A673 (cell line): ENCODE data around the gene PROM1. TPM values are rescaled to one million over a fixed set of nuclear protein-coding genes. Genes with fewer than 3 reads are reported as not detected.

Source experiments
- BruUV-seq: library from RNA; stranded (reverse); fragments of 400-500 nt; replicated peaks from 2 replicates; lab custom pipeline; 2021; lab: Mats Ljungman, UMichigan
- CTCF ChIA-PET: fragments of 300-600 bp; sonication (Branson Sonifier 250); formaldehyde crosslinking; loops from one replicate; lab custom pipeline; 2022; ENCODE audit warnings: antibody characterized with exemption; lab: Charles Lee
- POLR2A ChIA-PET: fragments of 300-600 bp; sonication (Branson Sonifier 250); formaldehyde crosslinking; loops from one replicate; lab custom pipeline; 2022; ENCODE audit warnings: antibody characterized with exemption; ENCODE audit not compliant: low non-redundant PET; lab: Charles Lee
- DNase-seq: peaks from one replicate; pipeline ENCODE4 v3.0.0-alpha.2; 2015; ENCODE audit warnings: low spot score
- H3K27ac ChIP-seq: fragments of 200-600 bp; sonication (generic); 2 replicates; pipeline ENCODE4 v1.5.1; 2016; ENCODE audit warnings: mixed run types, low read depth, mild to moderate bottlenecking, mixed read lengths, antibody characterized with exemption, low read length; ENCODE audit not compliant: poor library complexity, severe bottlenecking
- H3K27me3 ChIP-seq: fragments of 200-600 bp; sonication (generic); replicated peaks from 2 replicates; pipeline ENCODE4 v1.6.1; 2017; ENCODE audit warnings: mixed run types, low read depth, mild to moderate bottlenecking, mixed read lengths, antibody characterized with exemption, low read length; ENCODE audit not compliant: insufficient read depth, poor library complexity
- H3K36me3 ChIP-seq: fragments of 200-600 bp; sonication (generic); 2 replicates; pipeline ENCODE4 v1.6.1; 2016; ENCODE audit warnings: mixed run types, mild to moderate bottlenecking, mixed read lengths, antibody characterized with exemption, low read length; ENCODE audit not compliant: insufficient read depth, poor library complexity, severe bottlenecking
- H3K4me1 ChIP-seq: fragments of 200-600 bp; sonication (generic); 2 replicates; pipeline ENCODE4 v1.6.1; 2017; ENCODE audit warnings: mixed run types, mild to moderate bottlenecking, mixed read lengths, antibody characterized with exemption, low read length; ENCODE audit not compliant: insufficient read depth, poor library complexity, severe bottlenecking
- H3K4me3 ChIP-seq: fragments of 200-600 bp; sonication (generic); 2 replicates; pipeline ENCODE4 v1.5.1; 2016; ENCODE audit warnings: low read depth, mixed run types, mild to moderate bottlenecking, mixed read lengths, low read length; ENCODE audit not compliant: poor library complexity, severe bottlenecking
- H3K9me3 ChIP-seq: fragments of 200-600 bp; sonication (generic); 2 replicates; pipeline ENCODE4 v1.6.1; 2016; ENCODE audit warnings: mixed run types, low read depth, mild to moderate bottlenecking, mixed read lengths, antibody characterized with exemption, low read length; ENCODE audit not compliant: poor library complexity, severe bottlenecking
- CTCF ChIP-seq: fragments of 300-800, 200-600 bp; sonication (generic); conservative IDR thresholded peaks from 2 replicates; pipeline ENCODE4 v1.5.1; 2017; ENCODE audit warnings: low read depth, mild to moderate bottlenecking, antibody characterized with exemption, low read length, moderate library complexity, mixed read lengths
- EZH2 ChIP-seq: fragments of 200-600 bp; sonication (generic); IDR thresholded peaks from 2 replicates; pipeline ENCODE4 v1.6.1; 2017; ENCODE audit warnings: borderline replicate concordance, low read depth, mild to moderate bottlenecking, mixed read lengths, antibody characterized with exemption, low read length; ENCODE audit not compliant: poor library complexity, severe bottlenecking
- intact Hi-C: fragments of 100-400 bp; cut with micrococcal nuclease; formaldehyde crosslinking; loops from one replicate; pipeline ENCODE4 v1.10.0; 2022; ENCODE audit not compliant: unreplicated experiment
- total RNA-seq: library from RNA; stranded (reverse); gene quantifications from 2 replicates; pipeline ENCODE4 v1.2.3, GENCODE V29; 2021

Gene PROM1
- total RNA-seq, 1 experiment from 2014 or later, result 13.9 TPM

- H3K4me3 ChIP-seq, result no peak overlapping the region
- no peaks in the 10 kb centered on the region for H3K27me3 ChIP-seq
- ChIA-PET POLR2A (no interaction called here), CTCF (no interaction called here)
- H3K36me3 ChIP-seq, result no peaks in the 10 kb centered on the region
- H3K27ac ChIP-seq, result no peak overlapping the region
- H3K9me3 ChIP-seq, result no peaks in the 10 kb centered on the region
- BruUV-seq, result no TSS peak
- no peak for TF ChIP-seq CTCF
- DNase-seq, result no peak
- intact Hi-C loops, result no loop called here
- no peaks in the 10 kb centered on the region for H3K4me1 ChIP-seq
Observed at GRCh38 chr4:15971068-15971801, 112.6 kb downstream of the PROM1 start.

DNA sequence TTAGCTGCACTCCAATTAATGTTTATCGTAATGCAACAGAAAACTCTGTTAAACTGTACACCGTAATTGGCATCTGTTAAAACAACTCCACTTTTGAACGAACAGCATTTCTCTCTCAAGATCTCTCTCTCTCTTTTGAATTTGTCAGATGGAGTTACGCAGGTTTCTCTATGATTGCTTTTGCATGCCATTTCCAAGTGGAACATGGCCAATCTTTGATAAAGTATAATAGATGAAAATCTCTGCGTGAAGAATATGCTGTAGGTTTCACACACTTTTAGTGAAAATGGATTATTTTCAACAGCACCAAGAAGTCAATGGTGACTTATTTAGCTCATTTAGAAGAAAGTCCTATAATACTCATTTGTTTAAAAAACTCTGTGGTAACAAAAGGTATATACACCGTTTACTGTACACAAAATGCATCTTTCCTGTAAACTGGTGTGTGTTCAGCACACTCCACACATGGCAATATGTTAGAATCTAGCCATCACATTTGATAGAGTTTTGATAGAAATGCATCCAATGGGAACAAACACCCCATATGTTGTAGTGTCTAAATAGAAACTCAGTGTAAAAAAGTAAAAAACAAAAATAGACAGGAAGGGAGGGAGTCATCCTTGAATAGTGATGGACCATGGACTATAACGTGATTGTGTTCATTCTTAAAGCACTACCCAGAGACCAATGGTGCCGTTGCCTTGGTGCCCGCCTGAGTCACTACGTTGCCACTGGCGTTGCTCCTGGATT, 115.1 kb downstream of the PROM1 start:
- Histone ChIP-seq H3K4me3 (no peak overlapping the region), H3K27me3 (no peaks in the 10 kb centered on the region), H3K9me3 (no peaks in the 10 kb centered on the region), H3K27ac (no peak overlapping the region), H3K36me3 (no peaks in the 10 kb centered on the region), H3K4me1 (no peaks in the 10 kb centered on the region)
- BruUV-seq, result no TSS peak
- TF ChIP-seq CTCF, result no peak
- TF ChIP-seq EZH2, result no peak
- intact Hi-C loops, result no loop called here
- DNase-seq, result no peak
- CTCF ChIA-PET, result no interaction called here
- POLR2A ChIA-PET, result no interaction called here

DNA sequence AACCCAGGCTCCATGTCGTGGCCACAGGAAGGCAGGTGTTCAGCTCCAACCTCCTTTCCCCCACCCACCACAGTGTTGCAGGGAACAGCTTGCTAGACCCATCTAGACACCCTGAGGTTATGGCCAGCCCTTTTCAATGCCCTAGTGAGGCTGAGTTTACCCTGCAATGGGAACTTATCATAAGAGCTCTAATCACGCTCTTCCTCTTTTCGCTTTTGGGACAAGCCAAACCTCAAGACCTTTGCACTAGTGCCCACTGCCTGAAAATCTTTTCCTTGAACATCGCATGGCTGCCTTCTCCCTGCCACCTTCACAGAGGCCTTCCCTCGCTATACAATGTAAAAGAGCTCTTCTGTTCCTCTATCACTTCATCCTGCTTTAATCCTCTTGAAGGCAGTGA, 118.5 kb downstream of the PROM1 start:
- intact Hi-C loops, result no loop called here
- DNase-seq, result no peak
- Histone ChIP-seq H3K9me3 (no peaks in the 10 kb centered on the region), H3K36me3 (no peaks in the 10 kb centered on the region), H3K27me3 (no peaks in the 10 kb centered on the region), H3K4me1 (no peaks in the 10 kb centered on the region), H3K27ac (no peak overlapping the region), H3K4me3 (no peak overlapping the region)
- CTCF ChIA-PET, result no interaction called here
- no peak for TF ChIP-seq EZH2
- TF ChIP-seq CTCF, result no peak
- POLR2A ChIA-PET, result no interaction called here
- BruUV-seq, result no TSS peak
